Upper lobe of left lung (tissue), 6 donors: ENCODE results near the gene GKAP1. TPM values are rescaled to one million over a fixed set of nuclear protein-coding genes. Genes with fewer than 3 reads are reported as not detected.

Source experiments
- ATAC-seq, 2 donors: fragments of 200-7000 bp; cut with Tn5 transposase; one replicate each; pipeline ENCODE4 v1.9.1; 2022; ENCODE audit warnings: mild to moderate bottlenecking in 2 of 2, moderate library complexity in 2 of 2; ENCODE audit not compliant: low FRiP score in 2 of 2
- DNase-seq, 2 donors: peaks; one replicate each; pipeline ENCODE4 v3.0.0-alpha.2; 2019 to 2020
- H3K27ac ChIP-seq, 4 donors: fragments of 200-600 bp; sonication (generic); one replicate each; pipeline ENCODE4 v1.5.1; 2016 to 2019
- H3K27me3 ChIP-seq, 4 donors: fragments of 200-600 bp; sonication (generic); one replicate each; pipeline ENCODE4 v1.5.1; 2017 to 2019
- H3K36me3 ChIP-seq, 4 donors: fragments of 200-600 bp; sonication (generic); one replicate each; pipeline ENCODE4 v1.5.1; 2016 to 2019
- H3K4me1 ChIP-seq, 4 donors: fragments of 200-600 bp; sonication (generic); one replicate each; pipeline ENCODE4 v1.5.1; 2018 to 2019
- H3K4me3 ChIP-seq, 4 donors: fragments of 200-600 bp; sonication (generic); one replicate each; pipeline ENCODE4 v1.5.1; 2017 to 2019; ENCODE audit warnings: mild to moderate bottlenecking in 2 of 4, moderate library complexity in 1 of 4
- H3K9me3 ChIP-seq, 4 donors: fragments of 200-600 bp; sonication (generic); one replicate each; pipeline ENCODE4 v1.5.1; 2018 to 2019
- EP300 ChIP-seq, 4 donors: sonication (generic); formaldehyde crosslinking; IDR thresholded peaks; one replicate each; pipeline ENCODE4 v1.5.1; 2017; ENCODE audit warnings: antibody characterized with exemption in 4 of 4, control low read depth in 2 of 4
- POLR2A ChIP-seq, 4 donors: fragments of 450-650 bp; IDR thresholded peaks; one replicate each; pipeline ENCODE4 v1.5.1; 2016 to 2017; ENCODE audit warnings: antibody characterized with exemption in 4 of 4, mild to moderate bottlenecking in 2 of 4
- POLR2AphosphoS5 ChIP-seq, 2 donors: sonication (generic); formaldehyde crosslinking; IDR thresholded peaks; one replicate each; pipeline ENCODE4 v1.5.1; 2017; ENCODE audit warnings: antibody characterized with exemption in 2 of 2
- WGBS, 2 donors: methylation state at CpG; one replicate each; pipeline ENCODE4 v1.1.5; 2017 to 2018; 5-methylcytosine and 5-hydroxymethylcytosine counted together
- total RNA-seq, 6 donors: library from RNA; depleted of rRNA in 4 of 6; stranded (reverse); fragments of >200 nt in 4 of 6; gene quantifications; one replicate each; pipeline versions ENCODE4 v1.1.0 to v1.2.1, GENCODE V29; 2016 to 2021
- TF ChIP-seq, protein P1 (sequence below), 6 experiments: fragments of 450-650 bp in 4 of 6; fragments of 200-600 bp in 2 of 6; sonication (generic) in 2 of 6; IDR thresholded peaks; one replicate each; pipeline ENCODE4 v1.5.1; 2016 to 2019; ENCODE audit warnings: antibody characterized with exemption in 6 of 6
- donor health status: DM: no; HTN: no; CAD: no; lungs with moderate emphysema.
- donor health status: DM: no; HTN: yes; CAD: no; lungs with severe emphysema.

Gene GKAP1
- total RNA-seq, 6 donors from 2014 or later, result 4.4 to 28.3 (median 6.5) TPM

DNA sequence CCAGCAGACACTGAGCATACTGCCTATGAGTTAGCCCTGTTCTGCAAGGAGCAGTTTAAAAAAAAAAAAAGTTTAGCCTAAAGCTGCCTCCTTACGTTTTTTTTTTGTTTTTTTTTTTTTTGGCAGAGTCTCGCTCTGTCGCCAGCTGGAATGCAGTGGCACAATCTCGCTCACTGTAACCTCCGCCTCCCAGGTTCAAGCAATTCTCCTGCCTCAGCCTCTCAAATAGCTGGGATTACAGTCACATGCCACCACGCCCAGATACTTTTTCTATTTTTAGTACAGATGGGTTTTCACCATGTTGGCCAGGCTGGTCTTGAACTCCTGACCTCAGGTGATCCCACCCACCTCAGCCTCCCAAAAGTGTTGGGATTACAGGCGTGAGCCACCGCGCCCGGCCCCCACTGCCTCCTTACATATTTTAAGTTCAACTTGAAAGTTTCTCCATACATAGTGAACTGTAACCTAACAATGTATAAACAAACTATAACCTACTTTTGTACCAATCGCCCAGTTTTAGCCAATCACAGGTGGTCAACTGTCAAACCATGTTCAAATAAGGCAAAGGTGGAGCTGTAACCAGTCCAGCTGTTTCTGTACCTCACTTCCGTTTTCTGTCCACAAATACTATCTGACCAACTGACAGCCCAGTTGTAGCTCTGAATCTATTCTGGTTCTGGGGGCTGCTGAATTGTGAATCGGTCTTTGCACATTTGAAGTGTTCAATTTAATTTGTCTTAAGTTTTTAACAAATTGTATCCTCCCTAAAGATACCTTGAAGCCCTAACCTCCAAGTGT lies 17.1 kb downstream of the GKAP1 start:
- DNase-seq, result peak in 1 of 2 donors; percentile 63
- Histone ChIP-seq H3K9me3 (no peaks in the 10 kb centered on the region), H3K36me3 (peaks cover 0 to 22% (median 3%) of the 10 kb centered on the region in 4 donors), H3K4me3 (no peak overlapping the region), H3K27me3 (no peaks in the 10 kb centered on the region), H3K27ac (no peak overlapping the region), H3K4me1 (no peaks in the 10 kb centered on the region)
- WGBS, 2 donors, result 89 to 91% methylated on average over 13 of the region's 13 CpGs
- TF ChIP-seq POLR2AphosphoS5 (IDR thresholded peaks at IDR 0.05), result no peak
- TF ChIP-seq, protein P1, sequence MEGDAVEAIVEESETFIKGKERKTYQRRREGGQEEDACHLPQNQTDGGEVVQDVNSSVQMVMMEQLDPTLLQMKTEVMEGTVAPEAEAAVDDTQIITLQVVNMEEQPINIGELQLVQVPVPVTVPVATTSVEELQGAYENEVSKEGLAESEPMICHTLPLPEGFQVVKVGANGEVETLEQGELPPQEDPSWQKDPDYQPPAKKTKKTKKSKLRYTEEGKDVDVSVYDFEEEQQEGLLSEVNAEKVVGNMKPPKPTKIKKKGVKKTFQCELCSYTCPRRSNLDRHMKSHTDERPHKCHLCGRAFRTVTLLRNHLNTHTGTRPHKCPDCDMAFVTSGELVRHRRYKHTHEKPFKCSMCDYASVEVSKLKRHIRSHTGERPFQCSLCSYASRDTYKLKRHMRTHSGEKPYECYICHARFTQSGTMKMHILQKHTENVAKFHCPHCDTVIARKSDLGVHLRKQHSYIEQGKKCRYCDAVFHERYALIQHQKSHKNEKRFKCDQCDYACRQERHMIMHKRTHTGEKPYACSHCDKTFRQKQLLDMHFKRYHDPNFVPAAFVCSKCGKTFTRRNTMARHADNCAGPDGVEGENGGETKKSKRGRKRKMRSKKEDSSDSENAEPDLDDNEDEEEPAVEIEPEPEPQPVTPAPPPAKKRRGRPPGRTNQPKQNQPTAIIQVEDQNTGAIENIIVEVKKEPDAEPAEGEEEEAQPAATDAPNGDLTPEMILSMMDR (IDR thresholded peaks at IDR 0.05), result no peak
- no peak for TF ChIP-seq EP300 (IDR thresholded peaks at IDR 0.05)
- no peak for TF ChIP-seq POLR2A (IDR thresholded peaks at IDR 0.05)
- ATAC-seq, result no peak

DNA sequence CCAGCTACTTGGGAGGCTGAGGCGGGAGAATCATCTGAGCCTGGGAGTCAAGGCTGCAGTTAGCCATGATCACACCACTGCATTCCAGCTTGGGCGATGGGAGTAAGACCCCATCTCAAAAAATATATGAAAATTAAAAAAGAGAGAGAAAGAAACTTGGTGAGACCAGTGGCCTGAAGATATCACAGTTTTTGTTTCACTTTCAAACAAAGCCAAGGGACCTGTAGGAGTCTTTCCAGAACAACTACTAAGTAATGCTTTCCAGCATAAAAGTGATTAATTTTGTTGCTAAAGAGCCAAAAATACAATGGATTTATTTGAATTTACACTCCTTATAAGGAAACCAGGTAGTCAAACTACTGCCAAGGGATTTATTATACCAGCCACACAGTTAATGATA lies 23.5 kb downstream of the GKAP1 start:
- WGBS, 2 donors, result 98 to 100% methylated on average over 2 of the region's 2 CpGs
- no peak for TF ChIP-seq POLR2A (IDR thresholded peaks at IDR 0.05)
- TF ChIP-seq EP300 (IDR thresholded peaks at IDR 0.05), result no peak
- no peak for TF ChIP-seq POLR2AphosphoS5 (IDR thresholded peaks at IDR 0.05)
- TF ChIP-seq, protein P1 (IDR thresholded peaks at IDR 0.05), result no peak
- Histone ChIP-seq H3K36me3 (peaks cover 0 to 30% (median 3%) of the 10 kb centered on the region in 4 donors), H3K9me3 (no peaks in the 10 kb centered on the region), H3K4me1 (no peaks in the 10 kb centered on the region), H3K27ac (no peak overlapping the region), H3K4me3 (no peak overlapping the region), H3K27me3 (no peaks in the 10 kb centered on the region)
- ATAC-seq (no peak), DNase-seq (no peak)

DNA sequence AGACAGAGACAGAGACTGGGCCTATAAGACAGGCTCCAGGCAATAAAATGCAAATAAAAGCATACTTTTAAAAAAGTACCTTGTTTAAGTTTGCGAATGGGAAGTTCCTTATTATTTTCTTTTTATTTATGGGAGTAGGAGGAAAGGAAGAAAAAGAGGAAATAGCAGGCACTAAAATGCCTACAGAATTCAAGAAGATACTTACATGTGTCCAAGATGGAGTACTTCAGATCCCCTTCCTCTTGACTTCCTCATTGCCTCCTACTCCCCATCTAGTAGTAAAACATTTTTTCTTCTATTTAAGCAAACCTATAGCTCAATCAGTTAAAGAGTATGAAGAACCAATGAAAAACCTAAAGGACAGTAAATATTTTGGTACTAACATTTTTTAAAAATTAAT lies 24.8 kb downstream of the GKAP1 start:
- WGBS, 2 donors, result 86 to 97% methylated on average over 1 of the region's 1 CpG
- Histone ChIP-seq H3K4me3 (no peak overlapping the region), H3K27ac (no peak overlapping the region), H3K36me3 (peaks cover 0 to 18% (median 0%) of the 10 kb centered on the region in 4 donors), H3K27me3 (no peaks in the 10 kb centered on the region), H3K9me3 (no peaks in the 10 kb centered on the region), H3K4me1 (no peaks in the 10 kb centered on the region)
- ATAC-seq (no peak), DNase-seq (no peak)
- TF ChIP-seq, protein P1 (IDR thresholded peaks at IDR 0.05), result no peak
- TF ChIP-seq POLR2A (IDR thresholded peaks at IDR 0.05), result no peak
- TF ChIP-seq POLR2AphosphoS5 (IDR thresholded peaks at IDR 0.05), result no peak
- TF ChIP-seq EP300 (IDR thresholded peaks at IDR 0.05), result no peak

DNA sequence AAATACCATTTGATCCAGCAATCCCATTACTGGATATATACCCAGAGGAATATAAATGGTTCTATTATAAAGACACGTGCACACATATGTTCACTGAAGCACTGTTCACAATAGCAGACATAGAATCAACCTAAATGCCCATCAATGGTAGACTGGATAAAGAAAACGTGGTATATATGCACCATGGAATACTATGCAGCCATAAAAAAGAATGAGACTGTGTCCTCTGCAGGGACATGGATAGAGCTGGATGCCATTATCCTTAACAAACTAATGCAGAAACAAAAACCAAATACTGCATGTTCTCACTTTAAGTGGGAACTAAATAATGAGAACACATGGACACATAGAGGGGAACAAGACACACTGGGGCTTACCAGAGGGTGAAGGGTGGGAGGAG lies 39.4 kb downstream of the GKAP1 start:
- Histone ChIP-seq H3K36me3 (peaks cover 0 to 5% (median 0%) of the 10 kb centered on the region in 4 donors), H3K4me3 (no peak overlapping the region), H3K9me3 (no peaks in the 10 kb centered on the region), H3K27ac (no peak overlapping the region), H3K27me3 (no peaks in the 10 kb centered on the region), H3K4me1 (no peaks in the 10 kb centered on the region)
- DNase-seq (no peak), ATAC-seq (no peak)
- WGBS, 2 donors, result 85 to 91% methylated on average over 2 of the region's 2 CpGs
- no peak for TF ChIP-seq EP300 (IDR thresholded peaks at IDR 0.05)

DNA sequence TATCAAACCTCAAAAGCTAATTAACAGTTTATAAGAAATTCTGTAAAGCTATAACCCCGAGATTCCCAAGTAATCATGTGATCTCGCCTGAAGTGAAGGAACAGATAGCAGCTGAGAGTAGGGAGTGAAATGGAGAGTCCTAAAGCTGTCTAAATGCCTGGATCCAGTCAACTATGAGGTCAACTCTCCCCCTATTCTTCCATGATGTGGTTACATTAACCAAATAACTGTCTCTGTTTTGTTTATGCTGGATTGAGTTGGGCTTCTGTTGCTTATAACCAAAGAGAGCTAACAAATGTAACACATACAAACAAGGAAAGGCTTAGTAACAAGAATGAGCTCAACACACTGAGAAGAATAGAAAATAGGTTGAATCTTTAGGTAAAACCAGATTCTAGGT lies 41.6 kb downstream of the GKAP1 start:
- Histone ChIP-seq H3K4me3 (no peak overlapping the region), H3K27ac (no peak overlapping the region), H3K36me3 (no peaks in the 10 kb centered on the region), H3K4me1 (no peaks in the 10 kb centered on the region), H3K9me3 (no peaks in the 10 kb centered on the region), H3K27me3 (no peaks in the 10 kb centered on the region)
- TF ChIP-seq EP300 (IDR thresholded peaks at IDR 0.05) (no peak), POLR2AphosphoS5 (IDR thresholded peaks at IDR 0.05) (no peak), POLR2A (IDR thresholded peaks at IDR 0.05) (no peak)
- TF ChIP-seq, protein P1 (IDR thresholded peaks at IDR 0.05), result no peak
- ATAC-seq (no peak), DNase-seq (no peak)
- 95 to 97% methylated on average over 2 of the region's 2 CpGs for WGBS, 2 donors
